ENCODE results near the gene TFF3. TPM values are rescaled to one million over a fixed set of nuclear protein-coding genes. Genes with fewer than 3 reads are reported as not detected.

Gene TFF3
- total and polyA plus RNA-seq, 5 donors from 2014 or later, result not detected

Other genes starting within 250 kb of the TFF3 start
- 0.35 TPM for gene UMODL1, start 244.1 kb downstream of the TFF3 start, total RNA-seq
- under 1 TPM in 3 of 4 donors, not detected in 1; 0.05 to 0.10 (median 0.05) TPM for gene UMODL1, start 244.1 kb downstream of the TFF3 start, polyA plus RNA-seq
- 86.3 TPM for gene ABCG1, start 96.3 kb downstream of the TFF3 start, total RNA-seq
- gene ABCG1, start 96.3 kb downstream of the TFF3 start, polyA plus RNA-seq, result 10 to 100 TPM; 17.0 to 43.1 (median 23.5) TPM
- gene TFF2, start 35.6 kb upstream of the TFF3 start, total RNA-seq, result not detected
- gene TFF2, start 35.6 kb upstream of the TFF3 start, polyA plus RNA-seq, result not detected
- not detected for gene TFF1, start 51.1 kb upstream of the TFF3 start, total RNA-seq
- gene TFF1, start 51.1 kb upstream of the TFF3 start, polyA plus RNA-seq, result not detected
- gene TMPRSS3, start 80.6 kb upstream of the TFF3 start, total RNA-seq, result 4.0 TPM
- gene TMPRSS3, start 80.6 kb upstream of the TFF3 start, polyA plus RNA-seq, result 1 to 10 TPM; 1.1 to 2.4 (median 2.2) TPM
- 56.0 TPM for gene UBASH3A, start 88.5 kb upstream of the TFF3 start, total RNA-seq
- 10 to 100 TPM; 36.2 to 52.6 (median 44.4) TPM for gene UBASH3A, start 88.5 kb upstream of the TFF3 start, polyA plus RNA-seq
- gene RSPH1, start 180.8 kb upstream of the TFF3 start, total RNA-seq, result 0.25 TPM
- gene RSPH1, start 180.8 kb upstream of the TFF3 start, polyA plus RNA-seq, result not detected
- 18.8 TPM for gene SLC37A1, start 198.4 kb upstream of the TFF3 start, total RNA-seq
- gene SLC37A1, start 198.4 kb upstream of the TFF3 start, polyA plus RNA-seq, result 1 to 10 TPM; 2.8 to 3.6 (median 3.4) TPM

Data from CD4-positive, CD25-positive, alpha-beta regulatory T cell (primary cell).